SHP77 treated with DMSO at 0.1 percent for 48 hours (cell line): Measurements from ENCODE around the gene SLIT3.

ENCODE experiments used
- DNase-seq: peaks from one replicate; lab custom pipeline; 2025; lab: John Stamatoyannopoulos, UW

Gene SLIT3

DNA sequence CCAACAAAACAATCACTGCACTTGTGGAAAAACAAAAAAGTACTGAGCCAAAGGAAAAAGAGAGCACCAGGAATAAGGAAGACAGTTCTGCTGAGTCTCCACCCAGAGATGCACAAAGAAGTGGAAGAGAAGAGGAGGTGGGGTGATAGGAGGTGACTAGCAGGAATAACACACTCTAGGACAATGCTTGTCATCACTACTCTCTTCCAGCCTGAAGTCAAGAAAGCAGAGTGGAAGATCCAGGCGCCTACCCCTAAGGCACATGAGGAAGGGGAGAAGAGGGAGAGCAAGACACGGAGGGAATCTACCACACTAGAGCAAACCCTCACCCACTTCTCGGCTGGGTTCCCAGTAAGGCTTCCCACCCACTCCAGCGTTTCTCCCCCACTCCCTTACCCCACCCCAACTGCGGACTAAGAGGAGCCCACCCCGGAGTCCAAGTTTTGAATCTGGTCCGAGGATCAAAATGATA lies 1.7 kb downstream of the SLIT3 start:
- DNase-seq: no peak

DNA sequence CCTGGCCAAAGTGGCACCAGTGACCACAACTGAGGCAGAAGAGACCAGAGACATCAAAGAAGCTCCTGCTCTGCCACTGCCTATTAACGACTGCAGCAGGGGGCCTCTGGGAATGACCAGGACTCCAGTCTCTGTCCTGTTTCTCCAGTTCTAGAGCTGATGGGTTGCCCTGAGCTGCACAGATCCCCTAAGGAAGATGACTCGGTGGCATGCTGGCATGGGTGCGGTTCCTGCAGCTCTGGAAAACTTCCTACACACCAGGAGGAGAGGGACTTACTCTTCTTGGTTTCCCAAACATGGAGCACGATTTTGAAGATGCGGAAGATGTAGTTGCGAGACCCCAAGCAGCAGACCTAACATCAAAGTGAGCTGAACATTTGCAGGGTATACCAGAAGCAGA lies 2.7 kb downstream of the SLIT3 start:
- no peak for DNase-seq

DNA sequence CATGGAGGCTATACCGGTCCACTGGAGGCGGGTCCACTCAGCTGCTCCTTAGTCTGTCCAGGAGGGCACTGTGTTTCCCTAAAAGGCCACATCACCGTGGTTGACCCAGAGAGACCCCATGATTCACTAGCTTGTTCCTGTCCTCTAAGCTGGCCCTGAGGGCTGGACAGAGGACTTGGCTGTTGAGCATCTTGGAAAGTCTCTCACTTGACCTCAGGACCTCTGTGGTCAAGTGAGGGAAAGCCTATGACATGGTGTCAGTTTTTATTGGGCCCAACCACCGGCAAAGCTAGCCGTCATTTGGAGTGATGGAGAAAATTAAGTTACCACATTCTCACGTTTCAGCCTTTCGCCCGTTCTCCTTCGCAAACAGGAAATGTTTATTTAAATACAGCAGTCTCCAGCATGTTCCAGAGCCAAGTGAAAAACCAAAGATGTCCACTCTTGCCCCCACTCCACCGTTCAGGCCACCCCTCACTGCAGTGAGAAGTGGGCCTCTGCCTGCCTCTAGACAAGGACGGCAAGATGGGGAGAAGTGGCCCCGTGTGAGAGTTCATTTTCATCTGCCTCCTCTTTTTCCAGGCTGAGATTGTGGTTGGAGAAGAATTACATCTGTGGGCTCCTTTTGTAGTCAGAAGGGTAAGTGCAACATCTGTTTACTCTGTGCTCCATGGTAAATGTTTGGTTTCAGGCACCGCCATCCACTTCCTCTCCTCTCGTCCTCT lies 4.4 kb downstream of the SLIT3 start:
- DNase-seq: no peak

DNA sequence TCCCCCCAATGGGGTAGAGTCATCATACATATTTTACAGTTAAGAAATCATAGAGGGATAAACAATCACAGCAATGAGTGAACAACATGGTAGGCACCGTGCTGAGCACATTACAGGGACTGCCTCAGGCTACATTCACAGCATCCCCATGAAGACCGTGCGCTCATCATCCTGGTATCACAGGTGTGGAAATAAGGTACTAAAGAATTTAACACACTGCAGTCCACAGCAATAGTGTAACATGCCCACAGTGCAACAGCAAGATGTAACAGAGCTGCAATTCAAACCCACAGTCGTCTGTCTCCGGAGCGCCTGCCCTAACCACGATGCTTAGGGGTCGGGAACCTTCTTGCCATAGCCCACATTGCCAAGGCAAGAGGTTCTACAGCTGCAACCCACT lies 5.6 kb downstream of the SLIT3 start:
- no peak for DNase-seq

DNA sequence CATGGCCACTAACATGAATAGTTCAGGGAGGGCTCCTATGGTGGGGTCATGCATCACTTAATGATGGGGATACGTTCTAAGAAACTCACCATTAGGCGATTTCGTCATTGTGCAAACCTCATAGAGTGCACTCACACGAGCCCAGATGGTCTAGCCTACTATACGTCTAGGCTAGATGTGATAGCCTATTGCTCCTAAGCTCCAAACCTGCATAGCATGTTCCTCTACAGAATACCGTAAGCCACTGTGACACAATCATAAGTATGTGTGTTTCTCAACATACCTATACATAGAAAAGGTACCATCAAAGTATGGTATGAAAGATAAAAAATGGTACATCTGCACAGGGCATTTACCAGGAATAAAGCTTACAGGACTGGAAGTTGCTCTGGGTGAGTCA lies 6.3 kb downstream of the SLIT3 start:
- DNase-seq: no peak

DNA sequence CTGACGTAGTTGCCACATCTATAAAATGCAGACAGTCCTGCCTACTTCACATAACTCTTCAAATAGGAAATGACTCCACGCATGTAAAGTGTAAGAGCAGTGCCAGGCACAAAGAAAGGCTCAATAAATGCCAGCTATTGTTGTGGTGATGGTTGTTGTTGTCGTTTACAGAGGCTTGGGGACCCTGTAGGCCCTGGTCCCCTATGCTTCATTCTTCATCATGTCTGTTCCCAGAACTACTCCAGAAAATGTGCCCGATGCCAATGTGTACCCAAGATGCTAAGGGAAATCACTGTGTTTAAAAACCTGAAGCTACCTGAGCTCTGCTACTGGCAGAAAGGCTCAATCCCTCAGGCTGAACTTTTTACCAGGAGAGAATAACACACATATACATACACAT lies 9.1 kb downstream of the SLIT3 start:
- no peak for DNase-seq

DNA sequence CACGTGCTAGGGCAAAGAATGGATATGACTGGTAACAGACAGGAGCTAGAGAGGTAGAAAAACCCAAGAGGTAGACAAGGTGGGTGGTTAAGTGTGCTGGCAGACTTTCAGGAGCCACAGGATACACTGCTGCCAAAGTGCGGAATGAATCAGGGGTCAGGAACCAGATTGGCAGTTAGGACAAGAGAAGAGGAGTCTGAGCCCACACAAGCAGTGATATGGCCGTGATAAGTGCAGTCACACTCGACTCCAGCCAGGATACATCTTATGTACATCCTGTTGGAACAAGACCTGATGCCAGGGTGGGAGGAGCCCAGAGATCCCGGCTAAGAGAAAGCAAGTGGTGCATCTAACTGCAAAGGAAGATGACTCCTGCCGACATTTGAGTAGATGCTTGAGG lies 10.0 kb downstream of the SLIT3 start:
- no peak for DNase-seq

DNA sequence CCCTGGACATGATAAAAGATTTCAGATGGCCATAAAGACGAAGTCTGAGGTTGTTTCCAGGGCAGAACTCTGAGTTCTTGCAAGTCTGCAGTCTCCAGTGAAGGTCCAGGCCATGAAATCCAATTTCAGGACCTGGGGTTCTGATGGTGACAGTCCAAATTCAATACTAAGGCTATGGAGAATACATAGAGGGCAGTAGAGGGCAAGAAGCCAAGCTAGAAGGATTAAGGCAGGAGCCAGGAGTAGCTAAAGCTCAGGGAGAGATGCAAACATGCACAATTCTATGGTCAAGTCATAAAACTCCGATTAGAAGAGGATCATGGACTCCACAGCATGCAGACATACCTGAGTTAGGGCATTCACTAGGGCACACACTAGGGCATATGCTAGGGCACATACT lies 11.4 kb downstream of the SLIT3 start:
- no peak for DNase-seq

DNA sequence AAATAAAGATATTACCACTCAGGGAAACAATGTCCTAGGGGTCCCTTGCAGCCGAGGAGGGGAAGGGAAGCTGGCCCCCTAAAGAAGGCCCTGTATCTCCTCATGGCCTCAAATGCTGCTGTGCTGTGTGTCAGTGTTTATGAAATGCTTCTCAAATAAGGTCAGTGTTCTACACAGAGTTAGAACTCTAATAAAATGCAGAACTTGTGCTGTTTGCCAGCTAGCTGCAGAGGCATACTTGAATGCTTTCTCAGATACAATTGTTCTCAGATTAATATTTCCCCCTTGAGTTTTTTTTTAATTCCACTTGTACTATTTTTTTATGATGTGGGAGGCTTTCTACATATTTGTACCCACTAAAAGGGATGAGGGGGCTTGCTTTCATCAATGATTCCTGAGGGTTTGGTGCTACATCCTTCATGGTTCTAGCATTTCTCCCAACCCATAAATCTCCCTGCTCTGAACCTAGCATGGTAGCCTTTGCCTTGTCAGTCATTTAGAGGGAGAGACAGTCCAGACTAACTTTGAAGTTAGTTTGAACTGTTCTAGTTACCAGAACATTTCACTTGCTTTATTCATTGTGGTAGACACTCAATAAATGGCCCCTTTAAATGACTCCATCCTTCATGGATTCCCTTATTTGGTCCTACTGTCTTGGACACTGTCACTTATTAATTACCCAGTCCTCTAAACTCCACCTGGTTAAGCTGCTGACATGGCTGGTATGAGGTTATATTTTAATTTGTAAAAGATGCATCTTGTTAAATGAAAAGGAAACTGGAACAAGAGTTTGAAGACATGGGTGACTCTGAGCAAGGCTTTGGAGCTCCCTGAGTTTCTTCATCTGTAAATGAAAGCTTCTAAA lies 12.6 kb downstream of the SLIT3 start:
- DNase-seq: no peak

DNA sequence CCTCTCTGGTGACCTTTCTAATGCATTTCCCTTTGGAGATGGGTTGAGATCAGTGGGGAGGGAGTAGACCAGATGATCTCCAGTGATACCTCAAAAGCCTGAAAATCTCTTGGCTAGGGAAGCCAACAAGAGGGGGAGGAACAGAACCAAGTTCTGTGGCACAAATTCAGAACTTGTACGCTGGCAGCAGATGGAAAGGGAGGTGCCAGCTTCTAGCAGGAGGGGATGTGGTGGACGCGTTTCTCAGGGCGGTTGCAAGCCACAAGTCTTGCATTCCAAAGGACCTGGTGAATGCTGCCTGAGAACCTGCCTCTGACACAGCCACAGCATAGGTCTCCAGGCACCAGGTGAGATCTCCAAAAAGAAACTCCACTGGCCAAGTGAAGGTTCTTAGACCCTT lies 13.4 kb downstream of the SLIT3 start:
- no peak for DNase-seq

DNA sequence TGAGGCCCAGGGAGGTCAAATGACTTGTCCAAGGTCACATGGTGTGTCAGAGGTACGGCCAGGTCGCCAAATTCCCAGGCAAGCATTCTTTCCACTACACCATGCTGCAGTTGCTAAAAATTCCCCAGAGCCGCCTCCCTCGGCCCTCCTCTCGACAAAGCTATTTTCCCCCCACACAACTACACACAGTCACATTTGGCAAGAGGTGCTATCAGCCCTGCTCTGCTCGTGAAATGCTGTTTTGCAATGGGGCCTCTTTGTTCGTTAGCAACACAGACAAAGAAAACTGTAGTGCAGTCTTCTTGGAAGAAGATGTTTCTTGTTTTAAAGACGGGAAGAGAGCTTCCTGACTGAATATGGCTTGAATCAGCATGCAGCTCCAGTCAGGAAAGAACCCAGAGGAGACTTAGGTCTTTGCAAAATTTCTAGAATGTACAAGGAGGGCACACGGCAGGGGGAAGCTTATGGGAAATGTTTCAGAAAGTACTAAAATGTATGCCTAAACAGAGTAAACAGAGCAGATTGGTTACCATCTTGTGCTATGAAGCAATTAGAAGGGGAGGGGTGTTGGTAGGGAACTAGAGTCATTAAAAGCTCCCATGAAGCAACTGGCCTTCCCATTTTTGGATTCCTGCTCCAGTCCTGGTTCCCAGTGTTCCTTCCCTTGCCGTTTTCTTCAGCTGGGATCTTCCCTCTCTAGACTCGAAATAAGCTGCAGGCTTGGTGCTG lies 14.2 kb downstream of the SLIT3 start:
- DNase-seq: no peak

DNA sequence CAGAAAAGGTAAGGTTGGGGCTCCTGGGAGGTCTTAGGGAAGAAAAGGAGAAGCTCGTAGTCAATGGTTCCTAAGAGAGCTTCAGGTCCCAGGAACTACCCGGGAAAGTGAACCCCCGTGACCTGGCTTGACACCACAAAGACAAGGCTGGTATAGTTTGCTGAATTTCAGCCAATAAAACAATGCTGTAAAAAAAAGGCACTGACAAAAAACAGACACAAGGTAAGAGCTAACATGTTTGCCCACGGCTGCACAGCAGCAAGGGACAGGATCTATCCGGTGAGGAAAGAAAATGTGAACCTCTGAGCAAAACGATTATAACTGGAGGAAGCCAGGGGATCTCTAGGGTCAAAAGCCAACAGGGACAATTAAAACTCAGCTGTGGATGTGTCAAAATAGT lies 17.1 kb downstream of the SLIT3 start:
- no peak for DNase-seq

DNA sequence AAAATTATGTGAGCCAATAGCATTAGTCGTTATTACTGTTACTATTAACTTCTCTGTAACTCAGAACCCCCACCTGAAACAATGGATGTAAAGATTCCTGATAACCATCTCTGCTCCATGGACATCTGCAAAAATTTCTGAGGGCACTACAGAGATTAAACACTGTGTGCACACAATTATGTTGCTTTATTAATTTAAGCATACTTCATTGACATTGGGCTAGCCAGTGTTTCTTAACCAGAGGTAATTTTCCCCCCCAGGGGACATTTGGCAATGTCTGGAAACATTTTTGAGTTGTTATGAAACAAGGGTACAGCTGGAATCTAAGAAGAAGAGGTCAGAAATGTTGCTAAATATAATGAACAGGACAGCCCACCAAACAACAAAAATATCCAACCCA lies 19.3 kb downstream of the SLIT3 start:
- no peak for DNase-seq

DNA sequence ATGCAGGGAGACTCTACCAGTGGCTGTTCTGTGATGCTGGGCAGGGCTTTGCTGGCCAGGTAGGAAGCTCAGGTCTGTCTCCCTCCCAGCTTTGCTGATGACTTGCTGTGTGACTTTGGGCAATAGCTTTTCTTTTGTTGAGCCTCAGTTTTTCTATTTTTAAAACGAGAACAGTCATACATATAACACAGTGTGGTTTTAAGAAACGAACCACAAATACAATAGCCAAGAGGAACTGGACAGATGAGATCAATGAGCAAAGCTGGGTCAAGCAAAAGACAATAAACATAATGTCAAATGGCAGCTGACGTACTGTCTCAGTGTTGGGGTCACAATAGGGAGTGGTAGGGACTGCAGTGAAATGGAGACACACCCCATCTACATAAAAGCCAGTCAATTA lies 20.2 kb downstream of the SLIT3 start:
- no peak for DNase-seq

DNA sequence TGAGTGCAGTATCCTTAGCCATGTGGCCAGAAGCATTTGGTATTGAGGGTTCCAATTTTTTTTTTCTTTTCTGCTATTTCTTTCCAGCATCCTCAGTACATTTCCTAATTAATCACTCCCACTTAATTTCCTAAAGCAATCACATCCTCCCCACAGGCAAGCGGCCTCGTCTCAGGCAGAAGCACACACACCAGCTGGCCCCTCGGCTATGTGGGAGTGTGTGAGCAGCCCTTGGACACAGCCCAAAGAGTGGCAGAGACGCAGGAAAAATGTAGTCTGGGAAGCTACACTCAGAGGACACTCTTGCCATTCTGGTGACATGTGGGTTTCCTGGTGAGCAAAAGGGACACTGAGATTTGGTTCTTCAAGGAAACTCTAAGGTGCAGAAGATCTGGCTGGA lies 20.7 kb downstream of the SLIT3 start:
- DNase-seq: no peak

DNA sequence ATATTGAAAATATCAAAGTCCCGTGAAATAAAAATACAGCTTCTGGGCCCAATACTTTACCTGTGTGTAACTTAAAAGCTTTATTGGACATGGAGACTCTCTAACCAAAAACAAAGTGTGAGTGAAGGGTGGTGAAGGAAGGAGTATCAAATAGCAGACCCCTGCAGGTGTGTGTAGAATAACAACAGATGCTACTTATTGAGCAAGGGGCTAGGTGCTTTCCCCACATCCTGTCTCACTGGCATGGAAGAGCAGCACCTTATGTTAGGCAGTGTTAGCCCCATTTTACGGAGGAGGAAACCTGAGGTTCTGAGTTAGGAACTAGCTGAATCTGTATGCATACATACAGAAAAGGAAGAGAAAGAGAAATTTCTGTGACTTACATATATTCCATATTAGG lies 21.8 kb downstream of the SLIT3 start:
- DNase-seq: no peak

DNA sequence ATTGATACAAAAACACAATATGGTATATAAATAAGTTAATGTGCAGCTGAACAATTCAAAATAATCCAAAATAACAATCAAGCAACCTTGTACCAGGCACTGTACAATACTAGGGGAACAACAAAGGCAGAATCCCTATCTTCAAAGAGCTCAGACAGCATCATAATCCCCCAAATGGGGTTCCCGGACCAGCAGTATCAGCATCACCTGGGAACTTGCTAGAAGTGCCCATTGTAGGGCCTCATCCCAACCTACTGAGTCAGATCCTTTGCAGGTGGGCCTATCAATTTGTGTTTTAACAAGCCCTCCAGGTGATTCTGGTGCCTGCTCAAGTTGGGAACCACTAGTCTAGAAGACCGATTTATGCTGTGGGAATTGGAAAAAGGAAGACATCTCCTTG lies 27.1 kb downstream of the SLIT3 start:
- no peak for DNase-seq

DNA sequence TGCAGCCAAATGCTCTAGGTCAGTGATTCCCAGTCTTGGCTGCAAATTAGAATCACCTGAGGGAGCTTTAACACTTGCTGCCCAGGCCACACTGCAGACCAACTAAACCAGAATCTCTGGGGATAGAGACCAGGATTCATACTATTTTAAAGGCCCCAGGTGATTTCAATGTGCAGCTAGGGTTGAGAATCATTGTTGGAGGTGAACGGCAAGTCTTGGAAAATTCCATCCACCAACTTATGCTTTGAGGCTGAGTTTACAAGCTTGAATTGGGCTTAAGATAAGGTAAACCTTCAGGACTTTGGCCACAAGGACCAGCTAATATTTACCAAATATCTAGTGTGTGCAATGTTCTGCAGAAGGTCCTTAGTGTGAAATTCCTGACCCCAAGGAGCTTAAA lies 27.5 kb downstream of the SLIT3 start:
- no peak for DNase-seq

DNA sequence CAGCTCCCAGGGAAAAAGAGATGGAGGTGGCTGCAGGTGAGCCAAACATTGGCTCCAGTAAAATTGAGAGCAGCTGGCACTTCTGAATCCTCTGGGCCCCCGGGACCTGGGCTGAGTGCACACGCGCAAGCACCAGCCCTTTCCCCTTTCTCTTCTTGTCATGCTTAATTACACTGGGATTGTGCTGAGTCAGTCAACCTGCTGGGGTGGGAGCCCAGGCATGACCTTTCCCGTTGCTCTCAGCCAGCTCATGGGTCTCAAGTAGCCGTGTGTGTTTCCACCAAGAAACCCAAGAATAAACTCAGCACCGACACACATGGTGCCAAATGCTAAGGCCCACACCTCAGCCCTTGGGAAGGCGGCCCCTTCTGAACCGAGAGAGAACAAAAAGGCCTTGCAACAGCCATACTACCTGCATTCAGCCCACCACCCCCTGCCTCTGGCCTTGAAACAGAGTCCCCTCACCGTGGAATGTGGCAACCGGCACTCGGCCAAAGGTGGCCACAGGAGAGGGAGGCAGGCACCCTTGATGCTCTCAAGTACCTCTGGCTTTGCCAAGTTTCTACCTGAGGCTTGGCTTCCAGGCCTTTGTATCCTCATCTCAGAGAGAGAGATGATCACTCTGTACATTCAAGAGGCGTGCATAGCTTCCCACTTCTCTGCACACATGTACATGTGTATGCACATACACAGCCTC lies 28.1 kb downstream of the SLIT3 start:
- no peak for DNase-seq

DNA sequence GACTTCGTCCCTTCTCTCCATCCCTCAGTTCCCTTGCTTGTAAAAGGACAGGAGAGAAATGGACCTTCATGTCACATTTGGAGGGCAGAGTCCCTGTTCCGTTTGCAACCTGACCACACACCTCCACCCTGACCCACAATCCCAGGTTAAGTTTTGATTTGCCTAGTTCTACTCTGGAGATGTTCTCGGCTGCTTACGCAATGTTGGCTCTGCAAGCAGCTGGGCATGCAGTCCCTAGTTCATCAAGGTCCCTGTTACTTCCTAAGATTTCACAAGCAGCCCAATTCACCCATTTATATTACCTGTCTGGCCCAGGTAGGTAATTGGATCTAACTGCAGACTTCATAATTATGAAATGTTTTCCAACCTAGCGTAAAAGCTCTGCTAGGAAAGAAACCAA lies 28.8 kb downstream of the SLIT3 start:
- DNase-seq: no peak

DNA sequence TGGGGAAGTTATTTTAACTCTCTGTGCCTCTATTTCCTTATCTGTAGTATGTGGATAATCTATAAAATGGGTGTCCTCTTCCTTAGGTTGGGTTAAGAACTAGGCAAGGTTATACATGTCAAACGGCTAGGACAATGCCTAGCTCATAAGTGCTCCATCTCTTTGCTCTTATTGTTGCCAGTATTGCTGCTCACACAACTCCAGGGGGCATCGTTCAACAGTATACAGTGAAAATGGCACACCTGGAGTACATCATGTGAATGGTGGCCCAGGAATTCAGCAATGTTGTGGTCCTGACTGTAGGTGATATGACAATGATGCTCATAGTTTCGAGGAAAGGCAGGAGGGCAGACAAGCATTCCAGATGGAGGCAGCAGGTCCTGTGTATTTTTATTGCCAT lies 30.1 kb downstream of the SLIT3 start:
- DNase-seq: no peak

DNA sequence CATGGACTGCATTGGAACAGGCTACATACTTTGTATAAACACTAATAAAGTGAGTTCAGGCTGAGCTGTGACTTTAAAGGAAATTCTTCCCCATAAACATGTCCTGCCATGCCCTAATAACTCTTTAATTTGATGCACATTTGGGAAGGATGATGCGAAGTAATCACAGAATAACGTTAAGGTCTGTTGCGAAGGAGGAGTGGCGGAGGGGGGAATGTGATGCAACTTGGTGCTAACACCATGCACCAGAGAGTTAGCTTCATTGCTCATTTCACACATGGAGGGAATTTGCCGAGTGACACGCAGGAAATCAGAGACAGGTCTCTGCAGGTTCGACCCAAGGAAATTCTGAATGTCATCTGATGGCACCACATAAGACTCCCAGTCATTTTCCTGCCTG lies 32.9 kb downstream of the SLIT3 start:
- no peak for DNase-seq
